ENCODE measurements around the gene GALNT18.

The GALNT18 gene

GRCh38 chr11:11400121-11400520 lies 221.7 kb downstream of the GALNT18 start:
- H3K9ac ChIP-seq (ENCODE audit: low read depth in 1 of 2, low read length in 2 of 2): no peak overlapping the region
- H3K9me3 ChIP-seq (ENCODE audit: control insufficient read depth in 2 of 2, low read length in 2 of 2): no peaks in the 10 kb centered on the region
- H3K4me1 ChIP-seq (ENCODE audit: control insufficient read depth in 2 of 2, insufficient read depth in 2 of 2, low read length in 2 of 2): no peaks in the 10 kb centered on the region
- H3K27ac ChIP-seq (ENCODE audit: low read depth in 2 of 2, low read length in 2 of 2): no peak overlapping the region
- H3K4me3 ChIP-seq (ENCODE audit: low read length in 2 of 2): no peak overlapping the region
- H3K27me3 ChIP-seq (ENCODE audit: control insufficient read depth in 2 of 2, insufficient read depth in 2 of 2, low read length in 2 of 2): no peaks in the 10 kb centered on the region
- no peaks in the 10 kb centered on the region for H3K36me3 ChIP-seq (ENCODE audit: control insufficient read depth in 2 of 2, insufficient read depth in 2 of 2, low read length in 2 of 2)

- Histone ChIP-seq H3K9ac (ENCODE audit: low read depth in 1 of 2, low read length in 2 of 2) (no peak overlapping the region), H3K27me3 (ENCODE audit: control insufficient read depth in 2 of 2, insufficient read depth in 2 of 2, low read length in 2 of 2) (no peaks in the 10 kb centered on the region), H3K27ac (ENCODE audit: low read depth in 2 of 2, low read length in 2 of 2) (no peak overlapping the region), H3K36me3 (ENCODE audit: control insufficient read depth in 2 of 2, insufficient read depth in 2 of 2, low read length in 2 of 2) (no peaks in the 10 kb centered on the region), H3K9me3 (ENCODE audit: control insufficient read depth in 2 of 2, low read length in 2 of 2) (no peaks in the 10 kb centered on the region), H3K4me1 (ENCODE audit: control insufficient read depth in 2 of 2, insufficient read depth in 2 of 2, low read length in 2 of 2) (no peaks in the 10 kb centered on the region), H3K4me3 (ENCODE audit: low read length in 2 of 2) (no peak overlapping the region)
Observed at GRCh38 chr11:11397781-11398180, 224.0 kb downstream of the GALNT18 start.

- H3K4me3 ChIP-seq (ENCODE audit: low read length in 2 of 2): no peak overlapping the region
- H3K4me1 ChIP-seq (ENCODE audit: control insufficient read depth in 2 of 2, insufficient read depth in 2 of 2, low read length in 2 of 2): peaks cover 0 to 2% of the 10 kb centered on the region in 2 donors
- H3K9ac ChIP-seq (ENCODE audit: low read depth in 1 of 2, low read length in 2 of 2): no peak overlapping the region
- H3K9me3 ChIP-seq (ENCODE audit: control insufficient read depth in 2 of 2, low read length in 2 of 2): no peaks in the 10 kb centered on the region
- no peaks in the 10 kb centered on the region for H3K27me3 ChIP-seq (ENCODE audit: control insufficient read depth in 2 of 2, insufficient read depth in 2 of 2, low read length in 2 of 2)
- no peak overlapping the region for H3K27ac ChIP-seq (ENCODE audit: low read depth in 2 of 2, low read length in 2 of 2)
- H3K36me3 ChIP-seq (ENCODE audit: control insufficient read depth in 2 of 2, insufficient read depth in 2 of 2, low read length in 2 of 2): no peaks in the 10 kb centered on the region
Observed at GRCh38 chr11:11397036-11397415, 224.8 kb downstream of the GALNT18 start.

- Histone ChIP-seq H3K9ac (ENCODE audit: low read depth in 1 of 2, low read length in 2 of 2) (no peak overlapping the region), H3K27me3 (ENCODE audit: control insufficient read depth in 2 of 2, insufficient read depth in 2 of 2, low read length in 2 of 2) (no peaks in the 10 kb centered on the region), H3K36me3 (ENCODE audit: control insufficient read depth in 2 of 2, insufficient read depth in 2 of 2, low read length in 2 of 2) (no peaks in the 10 kb centered on the region), H3K27ac (ENCODE audit: low read depth in 2 of 2, low read length in 2 of 2) (peak overlapping the region in 1 of 2 donors; percentile 24), H3K4me3 (ENCODE audit: low read length in 2 of 2) (no peak overlapping the region), H3K4me1 (ENCODE audit: control insufficient read depth in 2 of 2, insufficient read depth in 2 of 2, low read length in 2 of 2) (peaks cover 4% of the 10 kb centered on the region in 2 donors), H3K9me3 (ENCODE audit: control insufficient read depth in 2 of 2, low read length in 2 of 2) (no peaks in the 10 kb centered on the region)
Observed at GRCh38 chr11:11396301-11397035, 225.3 kb downstream of the GALNT18 start.

GRCh38 chr11:11395126-11395525 lies 226.7 kb downstream of the GALNT18 start:
- Histone ChIP-seq H3K4me3 (ENCODE audit: low read length in 2 of 2) (no peak overlapping the region), H3K9ac (ENCODE audit: low read depth in 1 of 2, low read length in 2 of 2) (no peak overlapping the region), H3K27ac (ENCODE audit: low read depth in 2 of 2, low read length in 2 of 2) (no peak overlapping the region), H3K4me1 (ENCODE audit: control insufficient read depth in 2 of 2, insufficient read depth in 2 of 2, low read length in 2 of 2) (peaks cover 4 to 11% of the 10 kb centered on the region in 2 donors), H3K27me3 (ENCODE audit: control insufficient read depth in 2 of 2, insufficient read depth in 2 of 2, low read length in 2 of 2) (no peaks in the 10 kb centered on the region), H3K9me3 (ENCODE audit: control insufficient read depth in 2 of 2, low read length in 2 of 2) (no peaks in the 10 kb centered on the region), H3K36me3 (ENCODE audit: control insufficient read depth in 2 of 2, insufficient read depth in 2 of 2, low read length in 2 of 2) (no peaks in the 10 kb centered on the region)

GRCh38 chr11:11394241-11394640 lies 227.6 kb downstream of the GALNT18 start:
- Histone ChIP-seq H3K4me3 (ENCODE audit: low read length in 2 of 2) (no peak overlapping the region), H3K9me3 (ENCODE audit: control insufficient read depth in 2 of 2, low read length in 2 of 2) (no peaks in the 10 kb centered on the region), H3K27me3 (ENCODE audit: control insufficient read depth in 2 of 2, insufficient read depth in 2 of 2, low read length in 2 of 2) (no peaks in the 10 kb centered on the region), H3K36me3 (ENCODE audit: control insufficient read depth in 2 of 2, insufficient read depth in 2 of 2, low read length in 2 of 2) (no peaks in the 10 kb centered on the region), H3K4me1 (ENCODE audit: control insufficient read depth in 2 of 2, insufficient read depth in 2 of 2, low read length in 2 of 2) (peaks cover 8 to 20% of the 10 kb centered on the region in 2 donors), H3K27ac (ENCODE audit: low read depth in 2 of 2, low read length in 2 of 2) (no peak overlapping the region), H3K9ac (ENCODE audit: low read depth in 1 of 2, low read length in 2 of 2) (no peak overlapping the region)

GRCh38 chr11:11391796-11392463 lies 229.9 kb downstream of the GALNT18 start:
- Histone ChIP-seq H3K27me3 (ENCODE audit: control insufficient read depth in 2 of 2, insufficient read depth in 2 of 2, low read length in 2 of 2) (no peaks in the 10 kb centered on the region), H3K27ac (ENCODE audit: low read depth in 2 of 2, low read length in 2 of 2) (peak overlapping the region; percentile 38 to 46), H3K4me1 (ENCODE audit: control insufficient read depth in 2 of 2, insufficient read depth in 2 of 2, low read length in 2 of 2) (peaks cover 8 to 26% of the 10 kb centered on the region in 2 donors), H3K9me3 (ENCODE audit: control insufficient read depth in 2 of 2, low read length in 2 of 2) (no peaks in the 10 kb centered on the region), H3K4me3 (ENCODE audit: low read length in 2 of 2) (no peak overlapping the region), H3K36me3 (ENCODE audit: control insufficient read depth in 2 of 2, insufficient read depth in 2 of 2, low read length in 2 of 2) (no peaks in the 10 kb centered on the region), H3K9ac (ENCODE audit: low read depth in 1 of 2, low read length in 2 of 2) (no peak overlapping the region)

GRCh38 chr11:11391169-11391568 lies 230.6 kb downstream of the GALNT18 start:
- H3K36me3 ChIP-seq (ENCODE audit: control insufficient read depth in 2 of 2, insufficient read depth in 2 of 2, low read length in 2 of 2): no peaks in the 10 kb centered on the region
- peaks cover 8 to 26% of the 10 kb centered on the region in 2 donors for H3K4me1 ChIP-seq (ENCODE audit: control insufficient read depth in 2 of 2, insufficient read depth in 2 of 2, low read length in 2 of 2)
- no peaks in the 10 kb centered on the region for H3K27me3 ChIP-seq (ENCODE audit: control insufficient read depth in 2 of 2, insufficient read depth in 2 of 2, low read length in 2 of 2)
- peak overlapping the region in 1 of 2 donors; percentile 46 for H3K27ac ChIP-seq (ENCODE audit: low read depth in 2 of 2, low read length in 2 of 2)
- no peaks in the 10 kb centered on the region for H3K9me3 ChIP-seq (ENCODE audit: control insufficient read depth in 2 of 2, low read length in 2 of 2)
- no peak overlapping the region for H3K9ac ChIP-seq (ENCODE audit: low read depth in 1 of 2, low read length in 2 of 2)
- no peak overlapping the region for H3K4me3 ChIP-seq (ENCODE audit: low read length in 2 of 2)

GRCh38 chr11:11390068-11390771 lies 231.6 kb downstream of the GALNT18 start:
- Histone ChIP-seq H3K4me1 (ENCODE audit: control insufficient read depth in 2 of 2, insufficient read depth in 2 of 2, low read length in 2 of 2) (peaks cover 8 to 26% of the 10 kb centered on the region in 2 donors), H3K27ac (ENCODE audit: low read depth in 2 of 2, low read length in 2 of 2) (no peak overlapping the region), H3K9me3 (ENCODE audit: control insufficient read depth in 2 of 2, low read length in 2 of 2) (no peaks in the 10 kb centered on the region), H3K4me3 (ENCODE audit: low read length in 2 of 2) (no peak overlapping the region), H3K36me3 (ENCODE audit: control insufficient read depth in 2 of 2, insufficient read depth in 2 of 2, low read length in 2 of 2) (no peaks in the 10 kb centered on the region), H3K9ac (ENCODE audit: low read depth in 1 of 2, low read length in 2 of 2) (no peak overlapping the region), H3K27me3 (ENCODE audit: control insufficient read depth in 2 of 2, insufficient read depth in 2 of 2, low read length in 2 of 2) (no peaks in the 10 kb centered on the region)

GRCh38 chr11:11389238-11389637 lies 232.6 kb downstream of the GALNT18 start:
- peak overlapping the region in 1 of 2 donors; percentile 77 for H3K27ac ChIP-seq (ENCODE audit: low read depth in 2 of 2, low read length in 2 of 2)
- no peaks in the 10 kb centered on the region for H3K27me3 ChIP-seq (ENCODE audit: control insufficient read depth in 2 of 2, insufficient read depth in 2 of 2, low read length in 2 of 2)
- no peaks in the 10 kb centered on the region for H3K9me3 ChIP-seq (ENCODE audit: control insufficient read depth in 2 of 2, low read length in 2 of 2)
- peaks cover 8 to 26% of the 10 kb centered on the region in 2 donors for H3K4me1 ChIP-seq (ENCODE audit: control insufficient read depth in 2 of 2, insufficient read depth in 2 of 2, low read length in 2 of 2)
- no peaks in the 10 kb centered on the region for H3K36me3 ChIP-seq (ENCODE audit: control insufficient read depth in 2 of 2, insufficient read depth in 2 of 2, low read length in 2 of 2)
- H3K4me3 ChIP-seq (ENCODE audit: low read length in 2 of 2): no peak overlapping the region
- H3K9ac ChIP-seq (ENCODE audit: low read depth in 1 of 2, low read length in 2 of 2): no peak overlapping the region

Data from mucosa of rectum (tissue), 2 donors.